Neuronal stem cell (in vitro differentiated cells): Measurements from ENCODE around the gene MT4.

ENCODE experiments used
- DNase-seq: peaks from one replicate; pipeline ENCODE4 v3.0.0-alpha.2; 2013; ENCODE audit warnings: low spot score
- H2AFZ ChIP-seq: one replicate; pipeline ENCODE4 v1.6.1; 2013; ENCODE audit warnings: mild to moderate bottlenecking, low read length, inconsistent platforms
- H2AK5ac ChIP-seq: 2 replicates; pipeline ENCODE4 v1.6.1; 2013; ENCODE audit warnings: low read depth, mild to moderate bottlenecking, inconsistent platforms, low read length, moderate library complexity, mixed read lengths
- H2BK120ac ChIP-seq: 2 replicates; pipeline ENCODE4 v1.6.1; 2013; ENCODE audit warnings: low read depth, mild to moderate bottlenecking, inconsistent platforms, low read length, moderate library complexity, mixed read lengths
- H2BK12ac ChIP-seq: one replicate; pipeline ENCODE4 v1.6.1; 2013; ENCODE audit warnings: low read length, inconsistent platforms
- H2BK15ac ChIP-seq: 2 replicates; pipeline ENCODE4 v1.6.1; 2013; ENCODE audit warnings: mild to moderate bottlenecking, low read length, inconsistent platforms, mixed read lengths
- H2BK5ac ChIP-seq: one replicate; pipeline ENCODE4 v1.6.1; 2013; ENCODE audit warnings: inconsistent platforms, mild to moderate bottlenecking, low read length, moderate library complexity
- H3K14ac ChIP-seq: one replicate; pipeline ENCODE4 v1.6.1; 2013; ENCODE audit warnings: low read length, inconsistent platforms
- H3K18ac ChIP-seq: 2 replicates; pipeline ENCODE4 v1.6.1; 2013; ENCODE audit warnings: low read length, inconsistent platforms
- H3K23ac ChIP-seq: 2 replicates; pipeline ENCODE4 v1.6.1; 2013; ENCODE audit warnings: low read depth, mild to moderate bottlenecking, mixed read lengths, low read length, inconsistent platforms; ENCODE audit not compliant: poor library complexity
- H3K27ac ChIP-seq: replicated peaks from 3 replicates; pipeline ENCODE4 v1.5.1; 2013; ENCODE audit warnings: low read length, inconsistent platforms
- H3K27me3 ChIP-seq, 3 experiments: 2 replicates each; pipeline ENCODE4 v1.6.1; 2013; ENCODE audit warnings: low read length in 3 of 3, mild to moderate bottlenecking in 2 of 3, inconsistent platforms in 1 of 3, low read depth in 1 of 3, mixed read lengths in 1 of 3, moderate library complexity in 1 of 3; ENCODE audit not compliant: control insufficient read depth in 3 of 3, insufficient read depth in 3 of 3
- H3K36me3 ChIP-seq, 2 donors: replicated peaks in 1 of 2; 2 replicates each; pipeline ENCODE4 v1.6.1; 2013; ENCODE audit warnings: low read length in 2 of 2; ENCODE audit not compliant: control insufficient read depth in 2 of 2, insufficient read depth in 2 of 2
- H3K4ac ChIP-seq: 2 replicates; pipeline ENCODE4 v1.6.1; 2013; ENCODE audit warnings: inconsistent platforms, mild to moderate bottlenecking, low read length, moderate library complexity
- H3K4me1 ChIP-seq, 2 donors: 1 replicate in 1 of 2; 2 replicates in 1 of 2; pipeline ENCODE4 v1.6.1; 2013; ENCODE audit warnings: low read length in 2 of 2, low read depth in 1 of 2; ENCODE audit not compliant: control insufficient read depth in 2 of 2, insufficient read depth in 1 of 2
- H3K4me2 ChIP-seq: one replicate; pipeline ENCODE4 v1.6.1; 2013; ENCODE audit warnings: mild to moderate bottlenecking, low read length, inconsistent platforms; ENCODE audit not compliant: insufficient read depth, poor library complexity, severe bottlenecking
- H3K4me3 ChIP-seq, 2 donors: 2 replicates each; pipeline ENCODE4 v1.5.1; 2013; ENCODE audit warnings: low read length in 2 of 2, mild to moderate bottlenecking in 2 of 2, inconsistent platforms in 1 of 2, moderate library complexity in 1 of 2
- H3K79me1 ChIP-seq: one replicate; pipeline ENCODE4 v1.6.1; 2013; ENCODE audit warnings: low read depth, mild to moderate bottlenecking, inconsistent platforms, low read length, moderate library complexity
- H3K9ac ChIP-seq: one replicate; pipeline ENCODE4 v1.6.1; 2013; ENCODE audit warnings: mild to moderate bottlenecking, low read depth, low read length, inconsistent platforms; ENCODE audit not compliant: poor library complexity
- H3K9me3 ChIP-seq, 2 donors: replicated peaks in 1 of 2; 2 replicates each; pipeline versions ENCODE3 to v1.6.1; 2013; ENCODE audit warnings: low read length in 2 of 2, mild to moderate bottlenecking in 2 of 2, inconsistent platforms in 1 of 2, low read depth in 1 of 2, mixed read lengths in 1 of 2, moderate library complexity in 1 of 2; ENCODE audit not compliant: control insufficient read depth in 2 of 2, insufficient read depth in 1 of 2
- H4K8ac ChIP-seq: one replicate; pipeline ENCODE4 v1.6.1; 2013; ENCODE audit warnings: low read depth, mild to moderate bottlenecking, inconsistent platforms, low read length, moderate library complexity
- H4K91ac ChIP-seq: one replicate; pipeline ENCODE4 v1.6.1; 2013; ENCODE audit warnings: low read length, low read depth, mild to moderate bottlenecking, inconsistent platforms; ENCODE audit not compliant: poor library complexity
- WGBS, 2 donors: extraction: QIAGEN DNeasy Blood & Tissue Kit; methylation state at CpG; one replicate each; pipeline ENCODE4 v1.1.7; 2013; ENCODE audit warnings: missing lambda C conversion rate in 2 of 2, mixed read lengths in 1 of 2; ENCODE audit not compliant: insufficient read length in 2 of 2, insufficient replicate concordance in 1 of 2; ENCODE audit errors: extremely low coverage in 2 of 2; 5-methylcytosine and 5-hydroxymethylcytosine counted together

MT4 gene

DNA sequence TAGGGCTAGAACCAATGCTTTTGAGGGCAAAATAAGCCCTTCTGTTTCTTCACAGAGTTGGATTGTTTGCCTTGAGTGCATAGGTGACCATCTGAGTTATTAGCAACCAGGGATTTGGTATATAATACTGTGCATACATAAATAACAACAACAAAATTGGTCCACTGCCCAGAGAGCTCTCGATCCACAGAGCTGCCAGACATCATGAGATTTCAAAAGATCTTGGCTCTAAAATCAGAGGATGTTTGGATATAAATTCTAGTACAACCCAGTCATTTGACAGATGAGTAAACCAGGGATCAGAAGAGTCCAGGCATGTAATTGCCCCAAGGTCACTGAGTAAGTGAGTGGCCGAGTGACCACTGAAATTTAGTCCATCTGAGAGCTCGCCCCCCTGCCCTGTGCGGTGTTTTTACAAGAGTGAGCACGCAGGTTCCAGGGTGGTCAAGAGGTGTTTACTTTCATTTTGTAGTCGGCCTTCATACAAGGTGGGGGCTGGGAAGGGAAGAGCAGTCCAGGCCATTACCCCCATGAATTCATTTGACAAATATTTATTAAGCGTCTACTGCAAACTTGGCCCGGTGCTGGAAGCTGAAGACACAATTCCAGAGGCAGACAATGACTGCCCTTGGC is 41.7 kb downstream of the MT4 start:
- WGBS, 2 donors: no CpG with 5 or more reads among the region's 8 CpGs
- H3K9ac ChIP-seq: no peak overlapping the region
- no peak overlapping the region for H4K8ac ChIP-seq
- no peak overlapping the region for H3K14ac ChIP-seq
- no peak overlapping the region for H4K91ac ChIP-seq
- H3K79me1 ChIP-seq: no peaks in the 10 kb centered on the region
- H3K27ac ChIP-seq: no peak overlapping the region
- H3K4ac ChIP-seq: no peak overlapping the region
- H3K4me2 ChIP-seq: no peak overlapping the region
- no peak overlapping the region for H2AK5ac ChIP-seq
- no peak overlapping the region for H2BK5ac ChIP-seq
- no peak overlapping the region for H3K18ac ChIP-seq
- H2AFZ ChIP-seq: peak overlapping the region; percentile 25
- H3K36me3 ChIP-seq: no peaks in the 10 kb centered on the region
- peaks cover 16 to 22% of the 10 kb centered on the region in 2 donors for H3K4me1 ChIP-seq
- H3K27me3 ChIP-seq: peaks cover 6 to 37% (median 31%) of the 10 kb centered on the region in 3 experiments
- H2BK15ac ChIP-seq: no peak overlapping the region
- H3K4me3 ChIP-seq: no peak overlapping the region
- DNase-seq: no peak
- no peak overlapping the region for H2BK12ac ChIP-seq
- no peak overlapping the region for H3K23ac ChIP-seq
- no peaks in the 10 kb centered on the region for H3K9me3 ChIP-seq
- H2BK120ac ChIP-seq: no peak overlapping the region

DNA sequence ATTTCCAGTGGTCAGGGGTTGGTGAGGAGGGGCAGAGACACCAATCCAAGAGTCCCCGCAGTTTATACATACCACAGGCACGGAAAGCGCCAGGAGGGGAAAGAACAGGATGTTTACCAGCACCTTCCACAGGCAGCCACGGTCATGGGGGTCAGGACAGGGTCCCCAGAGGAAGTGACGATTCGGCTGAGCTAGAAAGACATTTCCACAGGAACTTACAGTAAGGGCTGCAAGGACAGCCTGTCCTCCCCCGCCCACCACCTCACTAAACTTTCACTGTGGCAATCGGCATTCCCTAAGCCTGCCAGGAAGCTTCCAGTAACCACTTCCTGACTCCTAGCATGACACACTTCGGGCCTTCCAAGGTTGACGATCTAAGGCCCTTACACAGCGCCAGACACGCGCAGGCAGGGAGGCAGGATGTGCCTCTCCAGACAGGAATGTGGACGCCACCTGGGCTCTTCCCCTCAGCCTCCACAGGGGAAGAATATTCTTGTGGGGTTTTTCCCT is 42.3 kb downstream of the MT4 start:
- no peak overlapping the region for H4K91ac ChIP-seq
- no peaks in the 10 kb centered on the region for H3K36me3 ChIP-seq
- H3K23ac ChIP-seq: no peak overlapping the region
- H3K9ac ChIP-seq: no peak overlapping the region
- no peak for DNase-seq
- H2AK5ac ChIP-seq: no peak overlapping the region
- H2BK15ac ChIP-seq: no peak overlapping the region
- no peak overlapping the region for H2BK5ac ChIP-seq
- H2AFZ ChIP-seq: peak overlapping the region; percentile 25
- no peak overlapping the region for H3K4me3 ChIP-seq
- no peaks in the 10 kb centered on the region for H3K79me1 ChIP-seq
- H2BK120ac ChIP-seq: no peak overlapping the region
- peaks cover 6 to 39% (median 25%) of the 10 kb centered on the region in 3 experiments for H3K27me3 ChIP-seq
- no peak overlapping the region for H3K14ac ChIP-seq
- H2BK12ac ChIP-seq: no peak overlapping the region
- peaks cover 16 to 22% of the 10 kb centered on the region in 2 donors for H3K4me1 ChIP-seq
- H3K27ac ChIP-seq: no peak overlapping the region
- no CpG with 5 or more reads among the region's 14 CpGs for WGBS, 2 donors
- no peaks in the 10 kb centered on the region for H3K9me3 ChIP-seq
- H3K4ac ChIP-seq: no peak overlapping the region
- H4K8ac ChIP-seq: no peak overlapping the region
- H3K4me2 ChIP-seq: no peak overlapping the region
- no peak overlapping the region for H3K18ac ChIP-seq

DNA sequence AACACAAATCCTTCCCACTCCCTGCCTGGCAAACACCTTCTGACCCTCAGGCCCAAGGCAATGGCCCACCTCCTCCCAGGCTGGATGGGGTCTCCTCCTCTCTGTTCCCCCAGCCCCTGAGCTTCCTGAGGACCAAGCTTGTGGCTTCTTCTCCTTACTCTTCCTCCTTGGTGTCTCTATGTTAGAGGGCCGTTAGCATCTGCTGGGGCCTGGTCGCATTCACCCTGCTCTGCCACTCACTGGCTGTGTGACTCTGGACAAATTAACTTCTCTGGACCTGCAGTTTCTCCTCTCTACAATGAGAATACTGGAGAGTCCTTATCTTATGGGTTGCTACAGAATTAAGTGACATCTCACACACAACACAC is 42.8 kb downstream of the MT4 start:
- DNase-seq: no peak
- no peak overlapping the region for H4K91ac ChIP-seq
- H3K4me3 ChIP-seq: no peak overlapping the region

DNA sequence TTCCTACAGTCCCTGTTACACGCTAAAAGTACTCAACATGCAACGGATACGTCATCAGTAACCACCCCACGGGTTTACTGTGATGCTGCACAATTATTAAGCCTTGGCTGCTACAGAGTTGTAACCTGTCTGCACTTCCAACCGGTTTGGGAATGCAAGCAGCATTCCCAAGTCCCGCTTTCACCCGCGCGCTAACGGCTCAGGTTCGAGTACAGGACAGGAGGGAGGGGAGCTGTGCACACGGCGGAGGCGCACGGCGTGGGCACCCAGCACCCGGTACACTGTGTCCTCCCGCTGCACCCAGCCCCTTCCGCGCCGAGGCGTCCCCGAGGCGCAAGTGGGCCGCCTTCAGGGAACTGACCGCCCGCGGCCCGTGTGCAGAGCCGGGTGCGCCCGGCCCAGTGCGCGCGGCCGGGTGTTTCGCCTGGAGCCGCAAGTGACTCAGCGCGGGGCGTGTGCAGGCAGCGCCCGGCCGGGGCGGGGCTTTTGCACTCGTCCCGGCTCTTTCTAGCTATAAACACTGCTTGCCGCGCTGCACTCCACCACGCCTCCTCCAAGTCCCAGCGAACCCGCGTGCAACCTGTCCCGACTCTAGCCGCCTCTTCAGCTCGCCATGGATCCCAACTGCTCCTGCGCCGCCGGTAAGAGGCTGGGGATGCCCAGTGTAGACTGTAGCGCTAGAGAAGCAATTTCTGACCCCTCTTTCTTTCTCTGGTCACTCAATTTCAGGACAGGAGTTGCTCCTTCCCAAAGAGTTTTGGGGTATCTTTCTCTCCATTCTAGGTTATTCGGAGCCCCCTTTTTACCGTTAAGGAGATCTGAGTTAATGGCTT is 43.4 kb downstream of the MT4 start, which contains the start of gene MT2A:
Gene MT2A, plus strand, starts transcription at position 542 of the 833 bp plus-strand sequence. Its CDS starts 72 bp downstream, at position 614.
- DNase-seq: peak; percentile 78
- H3K79me1 ChIP-seq: no peaks in the 10 kb centered on the region
- no peak within 1 kb of the TSS for H2BK15ac ChIP-seq
- no peak within 1 kb of the TSS for H2AK5ac ChIP-seq
- H2BK5ac ChIP-seq: no peak within 1 kb of the TSS
- H3K36me3 ChIP-seq: no peaks in the 10 kb centered on the region
- H3K4ac ChIP-seq: no peak within 1 kb of the TSS
- H3K18ac ChIP-seq: peak within 1 kb of the TSS; percentile 92
- peaks cover 16 to 22% of the 10 kb centered on the region in 2 donors for H3K4me1 ChIP-seq
- peak within 1 kb of the TSS; percentile 48 to 75 for H3K4me3 ChIP-seq
- peak within 1 kb of the TSS; percentile 74 for H3K4me2 ChIP-seq
- H2BK12ac ChIP-seq: peak within 1 kb of the TSS; percentile 69
- no peak within 1 kb of the TSS for H3K14ac ChIP-seq
- H3K27me3 ChIP-seq: peaks cover 6 to 39% (median 25%) of the 10 kb centered on the region in 3 experiments
- H2AFZ ChIP-seq: peak within 1 kb of the TSS; percentile 81
- peak within 1 kb of the TSS; percentile 64 for H3K9ac ChIP-seq
- no peak within 1 kb of the TSS for H4K91ac ChIP-seq
- no peak within 1 kb of the TSS for H2BK120ac ChIP-seq
- no peak within 1 kb of the TSS for H3K27ac ChIP-seq
- H3K23ac ChIP-seq: peak within 1 kb of the TSS; percentile 66
- H3K9me3 ChIP-seq: no peaks in the 10 kb centered on the region
- H4K8ac ChIP-seq: no peak within 1 kb of the TSS
- WGBS, 2 donors: no CpG with 5 or more reads among the region's 62 CpGs

More for the DNA sequence above, 42.8 kb downstream of the MT4 start:
- H3K79me1 ChIP-seq: no peaks in the 10 kb centered on the region
- no peak overlapping the region for H3K4ac ChIP-seq
- no peak overlapping the region for H2AK5ac ChIP-seq
- H3K9ac ChIP-seq: no peak overlapping the region
- H2BK5ac ChIP-seq: no peak overlapping the region
- H3K18ac ChIP-seq: no peak overlapping the region
- H3K4me2 ChIP-seq: no peak overlapping the region
- H2BK15ac ChIP-seq: no peak overlapping the region
- H3K27me3 ChIP-seq: peaks cover 6 to 39% (median 23%) of the 10 kb centered on the region in 3 experiments
- H2BK120ac ChIP-seq: no peak overlapping the region
- H2AFZ ChIP-seq: peak overlapping the region; percentile 81
- H4K8ac ChIP-seq: no peak overlapping the region
- no peaks in the 10 kb centered on the region for H3K36me3 ChIP-seq
- no peak overlapping the region for H2BK12ac ChIP-seq
- WGBS, 2 donors: no CpG with 5 or more reads among the region's 2 CpGs
- no peak overlapping the region for H3K14ac ChIP-seq
- H3K23ac ChIP-seq: no peak overlapping the region
- H3K27ac ChIP-seq: no peak overlapping the region
- peaks cover 16 to 22% of the 10 kb centered on the region in 2 donors for H3K4me1 ChIP-seq
- no peaks in the 10 kb centered on the region for H3K9me3 ChIP-seq
